GM12878 (cell line): ENCODE results near the gene TM7SF2. TPM values are rescaled to one million over a fixed set of nuclear protein-coding genes. Genes with fewer than 3 reads are reported as not detected.

ENCODE experiments used
- ATAC-seq: fragments of 200-7000 bp; cut with Tn5 transposase; 3 replicates; pipeline ENCODE4 v1.9.1; 2020; ENCODE audit warnings: mild to moderate bottlenecking, moderate library complexity
- BruUV-seq: library from RNA; stranded (reverse); fragments of 400-500 nt; replicated peaks from 2 replicates; lab custom pipeline; 2021; lab: Mats Ljungman, UMichigan
- CTCF ChIA-PET: fragments of 300-600 bp; sonication (Branson Sonifier 250); formaldehyde crosslinking; extraction: SDS; loops from one replicate; lab custom pipeline; 2021; ENCODE audit warnings: inconsistent platforms; lab: Yijun Ruan, JAX
- POLR2A ChIA-PET: fragments of 350-600 bp; formaldehyde crosslinking; extraction: SDS; loops from one replicate; lab custom pipeline; 2021; ENCODE audit warnings: inconsistent platforms; lab: Charles Lee
- RAD21 ChIA-PET: fragments of 300-600 bp; sonication (Branson Sonifier 250); formaldehyde crosslinking; loops from one replicate; lab custom pipeline; 2023; ENCODE audit warnings: antibody characterized with exemption; ENCODE audit not compliant: unreplicated experiment; lab: Charles Lee
- SMC1A ChIA-PET: fragments of 300-600 bp; sonication (Branson Sonifier 250); formaldehyde crosslinking; loops from one replicate; lab custom pipeline; 2023; ENCODE audit not compliant: unreplicated experiment, uncharacterized antibody; lab: Charles Lee
- DNase-seq: peaks from one replicate; pipeline ENCODE4 v3.0.0-alpha.2; 2011; ENCODE audit warnings: low read depth, low spot score
- FAIRE-seq: peaks from 3 replicates; lab custom pipeline; 2011; peaks lifted over from hg19 to GRCh38; lab: Jason Lieb, UNC
- H2AFZ ChIP-seq: 2 replicates; pipeline ENCODE4 v1.6.0; 2011; ENCODE audit warnings: low read depth, low read length, control low read depth; ENCODE audit not compliant: control insufficient read depth
- H3K27ac ChIP-seq: 2 replicates; pipeline ENCODE4 v1.5.1; 2011; ENCODE audit warnings: control low read depth; ENCODE audit not compliant: control insufficient read depth, insufficient read depth
- H3K27me3 ChIP-seq, 2 experiments: replicated peaks in 1 of 2; 2 replicates each; pipeline versions ENCODE4 v1.6.0 to v1.6.1; 2011; ENCODE audit warnings: low read length in 1 of 2; ENCODE audit not compliant: control insufficient read depth in 2 of 2, insufficient read depth in 2 of 2
- H3K36me3 ChIP-seq, 2 experiments: 2 replicates each; pipeline ENCODE4 v1.5.1; 2011; ENCODE audit warnings: low read length in 1 of 2; ENCODE audit not compliant: control insufficient read depth in 2 of 2, insufficient read depth in 2 of 2
- H3K4me1 ChIP-seq: 2 replicates; pipeline ENCODE4 v1.6.1; 2011; ENCODE audit warnings: mild to moderate bottlenecking, low read length, moderate library complexity, mixed read lengths; ENCODE audit not compliant: control insufficient read depth, insufficient read depth
- H3K4me2 ChIP-seq: 2 replicates; pipeline ENCODE4 v1.6.0; 2011; ENCODE audit warnings: control low read depth; ENCODE audit not compliant: control insufficient read depth, insufficient read depth
- H3K4me3 ChIP-seq: fragments of 200-600 bp; sonication (generic); 2 replicates; pipeline ENCODE4 v1.5.1; 2016
- H3K79me2 ChIP-seq: 2 replicates; pipeline ENCODE4 v1.6.0; 2011; ENCODE audit warnings: low read length; ENCODE audit not compliant: control insufficient read depth, insufficient read depth
- H3K9ac ChIP-seq: 2 replicates; pipeline ENCODE4 v1.8.0; 2011; ENCODE audit warnings: low read length, control low read depth, mixed read lengths; ENCODE audit not compliant: control insufficient read depth, insufficient read depth
- H3K9me3 ChIP-seq: replicated peaks from 3 replicates; pipeline ENCODE4 v1.5.1; 2011; ENCODE audit warnings: mild to moderate bottlenecking, low read length; ENCODE audit not compliant: control insufficient read depth, insufficient read depth
- H4K20me1 ChIP-seq: 2 replicates; pipeline ENCODE4 v1.6.0; 2011; ENCODE audit not compliant: control insufficient read depth, insufficient read depth
- LARP7 ChIP-seq: fragments of 450-650 bp; IDR thresholded peaks from 2 replicates; pipeline ENCODE4 v1.6.1; 2017; ENCODE audit warnings: mild to moderate bottlenecking
- NFYB ChIP-seq: IDR thresholded peaks from 2 replicates; pipeline ENCODE4 v1.6.1; 2011; ENCODE audit warnings: low read depth, mild to moderate bottlenecking, low read length, improper control_type of control experiment, moderate library complexity; ENCODE audit not compliant: insufficient read depth
- NR2C1 ChIP-seq: fragments of 450-650 bp; IDR thresholded peaks from 2 replicates; pipeline ENCODE4 v1.6.1; 2017; ENCODE audit warnings: antibody characterized with exemption, mild to moderate bottlenecking, moderate library complexity
- POLR2A ChIP-seq: IDR thresholded peaks from 2 replicates; pipeline ENCODE4 v1.6.1; 2011; ENCODE audit warnings: low read depth, mild to moderate bottlenecking, low read length
- POLR2AphosphoS5 ChIP-seq: IDR thresholded peaks from 2 replicates; pipeline ENCODE4 v1.6.1; 2011; ENCODE audit warnings: mild to moderate bottlenecking, low read length, inconsistent platforms
- WGBS: methylation state at CpG from one replicate; pipeline ENCODE4 v1.1.6; 2016; ENCODE audit warnings: low lambda C conversion rate; ENCODE audit not compliant: insufficient replicate concordance, insufficient coverage; ENCODE audit errors: missing lambda C conversion rate; 5-methylcytosine and 5-hydroxymethylcytosine counted together
- in situ Hi-C: fragments of 300-500 bp; cut with MboI; formaldehyde crosslinking; loops from 9 replicates; pipeline ENCODE4 v1.14.3; 2018; ENCODE audit warnings: mixed read lengths
- intact Hi-C: fragments of 100-400 bp; cut with micrococcal nuclease; formaldehyde crosslinking; loops from one replicate; pipeline ENCODE4 v1.14.2; 2022; ENCODE audit not compliant: unreplicated experiment
- polyA plus RNA-seq, 11 experiments: library from polyadenylated mRNA; depleted of rRNA in 4 of 11; unstranded in 6 of 11; stranded (reverse) in 5 of 11; fragments of >200 nt; fragmentation: Nextera tagmentation in 4 of 11; fragmentation: Illumina TruSeq in 1 of 11; extraction: Ambion mirVana in 4 of 11; extraction: Trizol in 1 of 11; gene quantifications; 1 replicate in 1 of 11; 2 replicates in 10 of 11; pipeline versions ENCODE4 v1.2.1 to v1.2.3, GENCODE V29; 2011 to 2016; ENCODE audit warnings: inconsistent platforms in 2 of 11, missing spikeins in 2 of 11, low read depth in 1 of 11
- total RNA-seq, 4 experiments: library from RNA; depleted of rRNA in 3 of 4; stranded (reverse); fragments of >200 nt in 3 of 4; fragmentation: Illumina TruSeq in 1 of 4; extraction: Trizol in 1 of 4; gene quantifications; 2 replicates each; pipeline versions ENCODE4 v1.2.1 to v1.2.3, GENCODE V29; 2013 to 2021
- TF ChIP-seq, protein P1 (sequence below): IDR thresholded peaks from 2 replicates; pipeline ENCODE4 v1.6.1; 2011; ENCODE audit warnings: low read depth, mild to moderate bottlenecking, low read length, moderate library complexity, borderline replicate concordance; ENCODE audit errors: extremely low read depth

Gene TM7SF2
- total and polyA plus RNA-seq, 10 of the 15 experiments (the other 5 are each of a cell fraction or from before 2014, with no cell fraction given): 0.52 to 57.7 (median 20.7) TPM

DNA sequence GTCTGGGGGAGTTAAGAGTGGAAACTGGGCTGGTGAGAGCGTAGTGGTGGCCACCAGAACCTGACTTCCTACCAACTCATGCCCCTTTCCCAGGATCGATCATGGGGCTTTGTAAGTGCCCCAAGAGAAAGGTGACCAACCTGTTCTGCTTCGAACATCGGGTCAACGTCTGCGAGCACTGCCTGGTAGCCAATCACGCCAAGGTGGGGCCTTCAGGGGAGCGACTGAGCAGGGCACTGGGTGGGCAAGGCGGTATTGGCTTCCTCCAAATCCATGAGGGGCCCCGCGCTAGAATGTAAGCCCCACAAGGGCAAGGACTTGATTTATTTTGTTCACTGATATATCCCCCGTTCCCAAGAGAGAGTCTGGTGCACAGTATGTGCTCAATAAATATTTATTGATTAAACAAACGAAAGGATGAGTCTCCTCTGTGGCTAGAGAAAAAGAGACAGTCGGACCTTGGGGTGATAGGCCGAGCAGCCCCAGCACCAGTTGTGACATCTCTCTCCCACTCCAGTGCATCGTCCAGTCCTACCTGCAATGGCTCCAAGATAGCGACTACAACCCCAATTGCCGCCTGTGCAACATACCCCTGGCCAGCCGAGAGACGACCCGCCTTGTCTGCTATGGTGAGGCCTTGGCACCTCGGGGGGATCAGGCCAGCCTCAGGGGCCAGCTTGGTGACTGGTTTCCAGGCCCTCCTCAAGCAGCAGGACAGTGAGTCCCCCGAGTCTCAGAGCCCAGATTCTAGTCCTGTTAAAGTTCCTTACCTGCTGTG is 26.9 kb upstream of the TM7SF2 start:
- peak overlapping the region; percentile 84 for H3K27ac ChIP-seq
- in situ Hi-C loops: no loop called here
- no peaks in the 10 kb centered on the region for H3K9me3 ChIP-seq
- TSS peak; percentile 79 for BruUV-seq
- H3K79me2 ChIP-seq: peaks cover 44% of the 10 kb centered on the region
- intact Hi-C loops: loop anchor here (2.0 kb wide), 1 partner anchor 72 kb away; no protein-coding TSS in a partner anchor
- H3K4me3 ChIP-seq: peak overlapping the region; percentile 86
- H3K27me3 ChIP-seq: no peaks in the 10 kb centered on the region
- H3K4me2 ChIP-seq: peak overlapping the region; percentile 68
- peak; percentile 27 for ATAC-seq
- no peak for DNase-seq
- 0 out of 2 replicates have a peak, but pooled peaks have one; percentile 15 for TF ChIP-seq POLR2AphosphoS5
- peak; percentile 50; the same call in 1 of the 2 replicates for TF ChIP-seq POLR2A
- TF ChIP-seq, protein P1, sequence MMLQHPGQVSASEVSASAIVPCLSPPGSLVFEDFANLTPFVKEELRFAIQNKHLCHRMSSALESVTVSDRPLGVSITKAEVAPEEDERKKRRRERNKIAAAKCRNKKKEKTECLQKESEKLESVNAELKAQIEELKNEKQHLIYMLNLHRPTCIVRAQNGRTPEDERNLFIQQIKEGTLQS: no peak
- TF ChIP-seq NR2C1: no peak
- 0 out of 2 replicates have a peak, but pooled peaks have one; percentile 30 for TF ChIP-seq NFYB
- 0 out of 2 replicates have a peak, but pooled peaks have one; percentile 17 for TF ChIP-seq LARP7
- ChIA-PET RAD21 (interaction anchor here (1.0 kb wide), 1 partner anchor 9 kb away, joined by 3 read pairs; no protein-coding TSS in a partner anchor), POLR2A (no interaction called here), SMC1A (interaction anchor here (0.8 kb wide), 2 partner anchors 10 to 32 kb away, joined by 3 read pairs; partner anchors contain the start of gene ZNHIT2), CTCF (interaction anchor here (0.8 to 1.5 kb wide), 6 partner anchors 14 to 245 kb away, joined by 3 to 5 read pairs (median 3); partner anchors contain the start of genes FAU, MRPL49 and TM7SF2)
- peak overlapping the region; percentile 82; the same call in 1 of the 2 replicates for H2AFZ ChIP-seq
- no peaks in the 10 kb centered on the region for H4K20me1 ChIP-seq
- 47% methylated on average over 23 of the region's 23 CpGs for WGBS
- no peak for FAIRE-seq
- peak overlapping the region; percentile 87 for H3K9ac ChIP-seq
- H3K36me3 ChIP-seq: peaks cover 7 to 15% of the 10 kb centered on the region in 2 experiments
- H3K4me1 ChIP-seq: peaks cover 18% of the 10 kb centered on the region
